Measurements from ENCODE around the gene SLC30A2. TPM values are rescaled to one million over a fixed set of nuclear protein-coding genes. Genes with fewer than 3 reads are reported as not detected.
"Not testable (repeated sequence)": the region's sequence is repeated elsewhere in the genome, so short reads cannot be mapped to it uniquely, and the experiment has no call there.

SLC30A2 gene, protein sequence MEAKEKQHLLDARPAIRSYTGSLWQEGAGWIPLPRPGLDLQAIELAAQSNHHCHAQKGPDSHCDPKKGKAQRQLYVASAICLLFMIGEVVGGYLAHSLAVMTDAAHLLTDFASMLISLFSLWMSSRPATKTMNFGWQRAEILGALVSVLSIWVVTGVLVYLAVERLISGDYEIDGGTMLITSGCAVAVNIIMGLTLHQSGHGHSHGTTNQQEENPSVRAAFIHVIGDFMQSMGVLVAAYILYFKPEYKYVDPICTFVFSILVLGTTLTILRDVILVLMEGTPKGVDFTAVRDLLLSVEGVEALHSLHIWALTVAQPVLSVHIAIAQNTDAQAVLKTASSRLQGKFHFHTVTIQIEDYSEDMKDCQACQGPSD
- total RNA-seq: 0.13 TPM in 1 of 2 replicates, not detected in the other

DNA sequence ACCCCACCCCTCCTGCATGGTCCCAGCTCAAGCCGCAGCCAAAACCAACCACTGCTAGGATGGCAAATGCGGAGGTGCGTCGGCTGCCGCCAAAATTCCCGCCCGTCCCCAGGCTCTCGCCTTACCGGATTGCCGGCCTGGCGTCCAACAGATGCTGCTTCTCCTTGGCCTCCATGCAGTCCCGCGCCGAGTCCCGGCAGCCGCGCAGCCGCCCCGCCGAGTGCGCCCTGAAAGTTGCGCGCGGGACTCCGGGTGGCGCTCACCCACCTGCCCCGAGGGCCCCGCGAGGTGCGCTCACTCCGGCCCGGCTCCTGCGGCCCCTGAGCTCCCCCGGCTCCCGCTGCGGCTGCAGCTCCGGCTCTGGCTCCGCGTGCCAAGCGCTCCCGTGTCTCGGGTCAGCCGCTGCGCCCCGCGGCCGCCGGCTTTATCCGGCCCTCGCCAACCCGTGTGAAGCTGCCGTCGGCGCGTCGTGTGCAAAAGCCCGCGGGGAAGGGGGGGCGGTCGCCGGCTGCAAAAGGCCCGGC lies at the start of gene SLC30A2:
SLC30A2 (minus strand) TSS at position 397 of the 524 bp plus-strand sequence; CDS start at position 175, 222 bp downstream.
- FAIRE-seq (no peak), DNase-seq (ENCODE audit: low read depth) (no peak)
- TF ChIP-seq, protein P1, sequence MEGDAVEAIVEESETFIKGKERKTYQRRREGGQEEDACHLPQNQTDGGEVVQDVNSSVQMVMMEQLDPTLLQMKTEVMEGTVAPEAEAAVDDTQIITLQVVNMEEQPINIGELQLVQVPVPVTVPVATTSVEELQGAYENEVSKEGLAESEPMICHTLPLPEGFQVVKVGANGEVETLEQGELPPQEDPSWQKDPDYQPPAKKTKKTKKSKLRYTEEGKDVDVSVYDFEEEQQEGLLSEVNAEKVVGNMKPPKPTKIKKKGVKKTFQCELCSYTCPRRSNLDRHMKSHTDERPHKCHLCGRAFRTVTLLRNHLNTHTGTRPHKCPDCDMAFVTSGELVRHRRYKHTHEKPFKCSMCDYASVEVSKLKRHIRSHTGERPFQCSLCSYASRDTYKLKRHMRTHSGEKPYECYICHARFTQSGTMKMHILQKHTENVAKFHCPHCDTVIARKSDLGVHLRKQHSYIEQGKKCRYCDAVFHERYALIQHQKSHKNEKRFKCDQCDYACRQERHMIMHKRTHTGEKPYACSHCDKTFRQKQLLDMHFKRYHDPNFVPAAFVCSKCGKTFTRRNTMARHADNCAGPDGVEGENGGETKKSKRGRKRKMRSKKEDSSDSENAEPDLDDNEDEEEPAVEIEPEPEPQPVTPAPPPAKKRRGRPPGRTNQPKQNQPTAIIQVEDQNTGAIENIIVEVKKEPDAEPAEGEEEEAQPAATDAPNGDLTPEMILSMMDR (IDR thresholded peaks at IDR 0.05; ENCODE audit: insufficient read depth, low read length, severe bottlenecking): no peak
- Histone ChIP-seq H3K4me3 (ENCODE audit: low read depth, low read length) (no peak within 1 kb of the TSS), H3K36me3 (ENCODE audit: control insufficient read depth, insufficient read depth, low read length) (no peaks in the 10 kb centered on the region), H3K27me3 (ENCODE audit: control insufficient read depth, insufficient read depth, low read length) (peaks cover 33% of the 10 kb centered on the region)

DNA sequence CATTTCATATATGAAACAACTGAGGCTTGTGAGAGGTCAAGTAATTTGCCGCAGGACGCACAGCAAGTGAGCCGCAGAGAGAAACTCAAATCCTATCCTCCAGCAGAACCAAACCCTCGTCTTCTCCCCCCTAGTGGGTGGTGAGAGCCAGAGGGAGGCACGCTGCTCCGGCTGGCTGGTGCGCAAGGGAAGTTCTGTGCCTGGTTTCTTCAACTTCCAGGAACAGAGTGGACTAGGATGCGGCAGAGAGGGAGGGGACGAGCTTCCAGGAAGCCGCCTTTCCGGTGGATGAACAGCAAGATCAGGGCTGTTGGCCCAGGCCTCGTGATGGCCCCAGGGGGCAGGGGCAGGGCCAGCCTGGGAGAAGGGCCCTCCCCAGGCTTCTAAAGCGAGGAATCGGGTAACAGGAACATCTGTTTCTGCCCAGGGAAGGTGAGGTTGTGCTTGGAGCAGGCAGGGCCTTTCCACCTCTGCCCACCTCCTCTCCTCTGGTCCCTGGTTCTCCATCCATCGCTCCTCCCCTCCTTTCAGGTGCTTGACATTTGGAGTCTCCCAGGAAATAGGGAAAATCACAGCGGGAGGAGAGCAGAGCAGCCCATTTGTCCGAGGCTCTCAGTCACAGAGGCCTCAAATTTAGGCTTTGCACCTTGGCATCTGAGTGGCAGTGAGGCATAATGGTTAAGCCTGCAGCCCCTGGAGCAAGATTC lies 48.9 kb upstream of the SLC30A2 start:
- Histone ChIP-seq H3K4me3 (ENCODE audit: low read depth, low read length) (no peak overlapping the region), H3K36me3 (ENCODE audit: control insufficient read depth, insufficient read depth, low read length) (no peaks in the 10 kb centered on the region), H3K27me3 (ENCODE audit: control insufficient read depth, insufficient read depth, low read length) (no peaks in the 10 kb centered on the region)
- FAIRE-seq (no peak), DNase-seq (ENCODE audit: low read depth) (no peak)
- TF ChIP-seq, protein P1 (IDR thresholded peaks at IDR 0.05; ENCODE audit: insufficient read depth, low read length, severe bottlenecking): no peak

DNA sequence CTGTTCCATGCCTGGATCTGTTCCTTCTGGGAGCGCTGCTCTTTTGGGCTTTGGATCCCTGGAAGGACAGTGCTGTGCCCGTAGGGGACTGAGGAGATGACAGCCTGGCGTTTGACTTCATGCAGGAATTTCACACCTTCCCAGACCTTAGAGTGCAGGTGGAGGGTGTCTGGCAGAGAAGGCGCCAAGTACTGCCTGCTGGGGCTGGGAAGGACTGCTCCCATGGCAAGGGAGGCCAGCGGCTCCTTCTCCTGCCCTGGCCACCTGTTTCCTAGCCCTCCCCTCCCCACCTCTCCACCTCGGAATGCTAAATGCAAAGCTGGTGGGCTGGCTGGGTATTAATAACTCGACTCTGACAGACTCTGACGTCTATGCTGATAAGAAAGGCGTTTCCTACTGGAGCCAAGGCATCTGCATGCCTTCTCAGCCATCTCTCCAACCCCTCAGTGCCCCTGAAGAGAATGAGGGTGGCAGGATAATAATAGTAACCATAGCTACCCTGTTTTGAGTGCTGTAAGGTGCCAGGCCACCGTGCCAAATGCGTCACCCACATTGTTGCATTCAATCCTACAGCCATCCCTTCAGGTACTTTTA lies 48.3 kb upstream of the SLC30A2 start:
- Histone ChIP-seq H3K36me3 (ENCODE audit: control insufficient read depth, insufficient read depth, low read length) (no peaks in the 10 kb centered on the region), H3K4me3 (ENCODE audit: low read depth, low read length) (no peak overlapping the region), H3K27me3 (ENCODE audit: control insufficient read depth, insufficient read depth, low read length) (no peaks in the 10 kb centered on the region)
- FAIRE-seq (no peak), DNase-seq (ENCODE audit: low read depth) (no peak)
- TF ChIP-seq, protein P1 (IDR thresholded peaks at IDR 0.05; ENCODE audit: insufficient read depth, low read length, severe bottlenecking): no peak

DNA sequence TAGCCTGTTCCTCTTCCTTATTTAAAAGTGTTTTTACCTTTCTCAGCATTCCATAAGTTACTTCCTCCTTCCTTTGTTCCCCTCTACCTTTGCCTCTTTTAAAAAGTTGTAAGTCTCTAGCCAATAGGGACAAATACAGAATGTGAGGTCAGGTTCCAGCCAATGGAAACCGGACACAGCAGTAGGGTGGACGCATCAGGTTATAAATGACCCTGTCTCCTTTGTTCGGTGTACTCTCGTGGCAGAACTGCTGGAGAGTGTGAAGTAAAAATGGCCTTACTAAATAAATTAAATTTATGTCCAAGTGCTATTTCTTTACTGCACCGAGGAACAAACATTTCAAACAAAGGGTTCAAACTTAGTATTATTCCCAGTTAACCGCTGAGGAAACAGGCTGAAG lies 47.7 kb upstream of the SLC30A2 start:
- peak; percentile 59 for DNase-seq (ENCODE audit: low read depth)
- H3K36me3 ChIP-seq (ENCODE audit: control insufficient read depth, insufficient read depth, low read length); FAIRE-seq: not testable (repeated sequence)

DNA sequence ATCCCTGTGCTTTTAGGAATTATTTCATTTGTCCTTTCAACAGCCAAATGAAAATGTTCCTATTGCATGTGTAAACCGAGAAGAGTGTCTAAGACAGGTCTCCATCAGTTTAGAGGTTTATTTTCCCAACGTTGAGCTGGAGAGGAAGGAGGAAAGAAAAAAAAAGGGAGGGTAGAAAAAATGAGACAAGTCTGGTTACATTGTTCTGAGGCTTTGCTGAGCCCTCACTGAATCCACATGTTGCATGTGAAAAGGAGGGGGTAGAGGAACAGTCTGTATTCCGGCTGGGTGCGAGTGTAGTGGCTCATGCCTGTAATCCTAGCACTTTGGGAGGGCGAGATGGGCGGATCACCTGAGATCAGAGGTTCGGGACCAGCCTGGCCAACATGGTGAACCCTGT lies 46.5 kb upstream of the SLC30A2 start:
- Histone ChIP-seq H3K36me3 (ENCODE audit: control insufficient read depth, insufficient read depth, low read length) (no peaks in the 10 kb centered on the region), H3K27me3 (ENCODE audit: control insufficient read depth, insufficient read depth, low read length) (no peaks in the 10 kb centered on the region), H3K4me3 (ENCODE audit: low read depth, low read length) (no peak overlapping the region)
- DNase-seq (ENCODE audit: low read depth) (no peak), FAIRE-seq (no peak)
- TF ChIP-seq, protein P1 (IDR thresholded peaks at IDR 0.05; ENCODE audit: insufficient read depth, low read length, severe bottlenecking): no peak

More for the DNA sequence above, 47.7 kb upstream of the SLC30A2 start:
- not testable (repeated sequence) for H3K27me3 ChIP-seq (ENCODE audit: control insufficient read depth, insufficient read depth, low read length); H3K4me3 ChIP-seq (ENCODE audit: low read depth, low read length)

DNA sequence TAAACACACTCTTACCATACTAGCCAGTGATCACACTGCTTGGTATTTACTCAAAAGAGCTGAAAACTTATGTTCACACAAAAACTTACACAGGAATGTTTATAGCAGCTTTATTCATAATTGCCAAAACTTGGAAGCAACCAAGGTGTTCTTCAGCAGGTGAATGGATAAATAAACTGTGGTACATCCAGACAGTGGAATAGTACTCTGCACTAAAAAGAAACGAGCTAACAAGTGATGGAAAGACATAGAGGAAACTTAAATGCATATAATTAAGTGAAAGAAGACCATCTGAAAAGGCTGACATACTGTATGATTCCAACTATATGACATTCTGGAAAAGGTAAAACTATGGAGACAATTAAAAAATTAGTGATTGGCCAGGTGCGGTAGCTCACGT lies 45.0 kb upstream of the SLC30A2 start:
- H3K27me3 ChIP-seq (ENCODE audit: control insufficient read depth, insufficient read depth, low read length): no peaks in the 10 kb centered on the region
- no peak overlapping the region for H3K4me3 ChIP-seq (ENCODE audit: low read depth, low read length)
- H3K36me3 ChIP-seq (ENCODE audit: control insufficient read depth, insufficient read depth, low read length): no peaks in the 10 kb centered on the region
- no peak for FAIRE-seq
- TF ChIP-seq, protein P1 (IDR thresholded peaks at IDR 0.05; ENCODE audit: insufficient read depth, low read length, severe bottlenecking): no peak
- DNase-seq (ENCODE audit: low read depth): no peak

Measured in bronchial epithelial cell (primary cell).